Stromal cell of bone marrow (primary cell): Measurements from ENCODE around the gene MCF2L.
"Not testable (repeated sequence)": the region's sequence is repeated elsewhere in the genome, so short reads cannot be mapped to it uniquely, and the experiment has no call there.

Source experiments
- DNase-seq: peaks from one replicate; pipeline ENCODE4 v3.0.0-alpha.2; 2012; ENCODE audit warnings: low read depth

Gene MCF2L

GRCh38 chr13:113069861-113070805 is 101.1 kb downstream of the MCF2L start:
- DNase-seq: no peak

- DNase-seq: no peak
Observed at GRCh38 chr13:113070855-113071254, 101.8 kb downstream of the MCF2L start.

GRCh38 chr13:113072376-113072775 is 103.4 kb downstream of the MCF2L start:
- no peak for DNase-seq

- no peak for DNase-seq
Observed at GRCh38 chr13:113073942-113074341, 104.9 kb downstream of the MCF2L start.

GRCh38 chr13:113074401-113074800 is 105.4 kb downstream of the MCF2L start:
- DNase-seq: no peak

GRCh38 chr13:113074876-113075275 is 105.9 kb downstream of the MCF2L start:
- no peak for DNase-seq

- DNase-seq: no peak
Observed at GRCh38 chr13:113075711-113076110, 106.7 kb downstream of the MCF2L start.

GRCh38 chr13:113076681-113077401 is 107.8 kb downstream of the MCF2L start:
- DNase-seq: no peak

- DNase-seq: no peak
Observed at GRCh38 chr13:113077566-113077952, 108.5 kb downstream of the MCF2L start.

- no peak for DNase-seq
Observed at GRCh38 chr13:113077953-113078901, 109.2 kb downstream of the MCF2L start.

- no peak for DNase-seq
Observed at GRCh38 chr13:113078902-113079780, 110.1 kb downstream of the MCF2L start.

- not testable (repeated sequence) for DNase-seq
Observed at GRCh38 chr13:113079781-113080080, 110.7 kb downstream of the MCF2L start.

GRCh38 chr13:113080361-113080831 is 111.4 kb downstream of the MCF2L start:
- no peak for DNase-seq

GRCh38 chr13:113080901-113081521 is 112.0 kb downstream of the MCF2L start:
- no peak for DNase-seq

- no peak for DNase-seq
Observed at GRCh38 chr13:113082198-113083021, 113.4 kb downstream of the MCF2L start.

- DNase-seq: no peak
Observed at GRCh38 chr13:113083022-113083373, 114.0 kb downstream of the MCF2L start.

- peak; percentile 39 for DNase-seq
Observed at GRCh38 chr13:113083402-113084061, 114.5 kb downstream of the MCF2L start.

GRCh38 chr13:113084094-113084942 is 115.3 kb downstream of the MCF2L start:
- no peak for DNase-seq
